Small intestine (tissue), 16 donors: ENCODE data around the gene LEUTX. TPM values are rescaled to one million over a fixed set of nuclear protein-coding genes. Genes with fewer than 3 reads are reported as not detected.

Experiments
- DNase-seq, 2 donors: peaks; one replicate each; pipeline versions ENCODE4 v3.0.0 to v3.0.0-alpha.2; 2013
- FAIRE-seq: peaks from 2 replicates; lab custom pipeline; 2012; peaks lifted over from hg19 to GRCh38; lab: Jason Lieb, UNC
- H3K27ac ChIP-seq, 3 donors: one replicate each; pipeline ENCODE4 v1.5.1; 2013; ENCODE audit warnings: low read length in 2 of 3, mild to moderate bottlenecking in 2 of 3, control low read depth in 1 of 3, inconsistent platforms in 1 of 3, low read depth in 1 of 3, moderate library complexity in 1 of 3
- H3K27me3 ChIP-seq, 3 donors: one replicate each; pipeline ENCODE4 v1.6.1; 2013; ENCODE audit warnings: low read length in 3 of 3, inconsistent platforms in 1 of 3; ENCODE audit not compliant: control insufficient read depth in 3 of 3, insufficient read depth in 3 of 3
- H3K36me3 ChIP-seq, 3 donors: one replicate each; pipeline ENCODE4 v1.6.1; 2013; ENCODE audit warnings: low read length in 3 of 3, inconsistent platforms in 1 of 3, low read depth in 1 of 3, mild to moderate bottlenecking in 1 of 3, moderate library complexity in 1 of 3; ENCODE audit not compliant: control insufficient read depth in 3 of 3, insufficient read depth in 2 of 3
- H3K4me1 ChIP-seq, 3 donors: one replicate each; pipeline ENCODE4 v1.6.1; 2013; ENCODE audit warnings: low read length in 2 of 3, inconsistent platforms in 1 of 3, low read depth in 1 of 3, mild to moderate bottlenecking in 1 of 3, moderate library complexity in 1 of 3; ENCODE audit not compliant: control insufficient read depth in 3 of 3, insufficient read depth in 2 of 3
- H3K4me3 ChIP-seq, 3 donors: one replicate each; pipeline ENCODE4 v1.5.1; 2013; ENCODE audit warnings: low read length in 3 of 3, control low read depth in 1 of 3, inconsistent platforms in 1 of 3, low read depth in 1 of 3, mild to moderate bottlenecking in 1 of 3, moderate library complexity in 1 of 3
- H3K9me3 ChIP-seq, 2 donors: one replicate each; pipeline ENCODE4 v1.6.1; 2013; ENCODE audit warnings: low read depth in 1 of 2, low read length in 1 of 2; ENCODE audit not compliant: control insufficient read depth in 2 of 2, insufficient read depth in 1 of 2
- WGBS, 3 donors: extraction: QIAGEN DNeasy Blood & Tissue Kit; methylation state at CpG; one replicate each; pipeline ENCODE4 v1.1.7; 2013; 5-methylcytosine and 5-hydroxymethylcytosine counted together
- long read RNA-seq, 10 donors: transcript quantifications; one replicate each; lab custom pipeline, GENCODE V29; 2026
- polyA plus RNA-seq, 4 donors: library from polyadenylated mRNA; stranded (reverse) in 3 of 4; unstranded in 1 of 4; fragments of 200-250 nt in 3 of 4; fragments of 120-200 nt in 1 of 4; gene quantifications; one replicate each; pipeline versions ENCODE4 v1.2.1 to v1.2.3, GENCODE V29; 2013
- donor health status: healthy with polysubstance abuse.
- donor health status: control.
- donor health status: control.
- donor health status: Bipolar disorder and iron deficiency.
- donor health status: healthy.

Gene LEUTX
- not detected for polyA plus RNA-seq
- long read RNA-seq, donor 1 = 0 reads
- long read RNA-seq, donor 2 = 0 reads
- long read RNA-seq, donor 3 = 0 reads
- long read RNA-seq, donor 4 = 0 reads
- long read RNA-seq, donor 5 = 0 reads
- long read RNA-seq, donor 6 = 0 reads
- long read RNA-seq, donor 7 = 0 reads
- long read RNA-seq, donor 8 = 0 reads
- long read RNA-seq, donor 9 = 0 reads
- long read RNA-seq, donor 10 = 0 reads

- Histone ChIP-seq H3K27ac (no peak within 1 kb of the TSS), H3K36me3 (no peaks in the 10 kb centered on the region), H3K9me3 (no peaks in the 10 kb centered on the region), H3K4me3 (no peak within 1 kb of the TSS), H3K27me3 (no peaks in the 10 kb centered on the region), H3K4me1 (no peaks in the 10 kb centered on the region)
- WGBS, 3 donors = 55 to 62% (median 60%) methylated on average over 4 of the region's 4 CpGs
- no peak for FAIRE-seq
- DNase-seq = no peak
Measured at GRCh38 chr19:39778763-39779162, at the start of gene LEUTX. TSS of gene LEUTX (plus strand) at chr19:39778854. CDS start at chr19:39778921, 67 bp downstream.

- no peak for DNase-seq
- Histone ChIP-seq H3K27ac (no peak overlapping the region), H3K9me3 (no peaks in the 10 kb centered on the region), H3K36me3 (no peaks in the 10 kb centered on the region), H3K4me1 (no peaks in the 10 kb centered on the region), H3K4me3 (no peak overlapping the region), H3K27me3 (no peaks in the 10 kb centered on the region)
- FAIRE-seq = no peak
- WGBS, 3 donors = 27 to 55% (median 51%) methylated on average over 4 of the region's 4 CpGs
Measured at GRCh38 chr19:39729594-39729993, 49.1 kb upstream of the LEUTX start.

GRCh38 chr19:39731685-39732084 is 47.0 kb upstream of the LEUTX start:
- H3K4me1 ChIP-seq = no peaks in the 10 kb centered on the region
- H3K27ac ChIP-seq = no peak overlapping the region
- FAIRE-seq (no peak), DNase-seq (no peak)
- no peaks in the 10 kb centered on the region for H3K9me3 ChIP-seq
- no peak overlapping the region for H3K4me3 ChIP-seq
- no peaks in the 10 kb centered on the region for H3K36me3 ChIP-seq
- 92 to 97% (median 93%) methylated on average over 1 of the region's 1 CpG for WGBS, 3 donors
- H3K27me3 ChIP-seq = no peaks in the 10 kb centered on the region

GRCh38 chr19:39733841-39734240 is 44.8 kb upstream of the LEUTX start:
- DNase-seq (no peak), FAIRE-seq (no peak)
- no peak overlapping the region for H3K27ac ChIP-seq
- H3K36me3 ChIP-seq = no peaks in the 10 kb centered on the region
- H3K4me3 ChIP-seq = no peak overlapping the region
- H3K27me3 ChIP-seq = peaks cover 0 to 2% (median 0%) of the 10 kb centered on the region in 3 donors
- no peaks in the 10 kb centered on the region for H3K9me3 ChIP-seq
- no peaks in the 10 kb centered on the region for H3K4me1 ChIP-seq
- WGBS, 3 donors = 83 to 89% (median 87%) methylated on average over 2 of the region's 2 CpGs

- FAIRE-seq = no peak
Measured at GRCh38 chr19:39735688-39736087, 43.0 kb upstream of the LEUTX start.

GRCh38 chr19:39736088-39736487 is 42.6 kb upstream of the LEUTX start:
- H3K27ac ChIP-seq = no peak overlapping the region
- 51 to 71% (median 60%) methylated on average over 5 of the region's 5 CpGs for WGBS, 3 donors
- peaks cover 0 to 2% (median 0%) of the 10 kb centered on the region in 3 donors for H3K27me3 ChIP-seq
- H3K4me1 ChIP-seq = no peaks in the 10 kb centered on the region
- H3K4me3 ChIP-seq = no peak overlapping the region
- no peaks in the 10 kb centered on the region for H3K36me3 ChIP-seq
- no peak for DNase-seq
- no peak for FAIRE-seq
- no peaks in the 10 kb centered on the region for H3K9me3 ChIP-seq

More at GRCh38 chr19:39735688-39736087, 43.0 kb upstream of the LEUTX start:
- H3K4me1 ChIP-seq = no peaks in the 10 kb centered on the region
- H3K4me3 ChIP-seq = no peak overlapping the region
- no peak overlapping the region for H3K27ac ChIP-seq
- H3K36me3 ChIP-seq = no peaks in the 10 kb centered on the region
- peaks cover 0 to 2% (median 0%) of the 10 kb centered on the region in 3 donors for H3K27me3 ChIP-seq
- H3K9me3 ChIP-seq = no peaks in the 10 kb centered on the region
- DNase-seq = no peak
- WGBS, 3 donors = 31 to 57% (median 43%) methylated on average over 3 of the region's 3 CpGs

GRCh38 chr19:39737351-39737750 is 41.3 kb upstream of the LEUTX start:
- Histone ChIP-seq H3K9me3 (no peaks in the 10 kb centered on the region), H3K4me1 (no peaks in the 10 kb centered on the region), H3K27ac (no peak overlapping the region), H3K36me3 (no peaks in the 10 kb centered on the region), H3K4me3 (no peak overlapping the region), H3K27me3 (peaks cover 0 to 2% (median 0%) of the 10 kb centered on the region in 3 donors)
- DNase-seq (no peak), FAIRE-seq (no peak)
- WGBS, 3 donors = 52 to 68% (median 67%) methylated on average over 3 of the region's 3 CpGs

GRCh38 chr19:39737891-39738290 is 40.8 kb upstream of the LEUTX start, which contains the start of gene CLC:
TSS of gene CLC (minus strand) at chr19:39738029. CDS start at chr19:39737952, 77 bp downstream.
- Histone ChIP-seq H3K9me3 (no peaks in the 10 kb centered on the region), H3K4me1 (no peaks in the 10 kb centered on the region), H3K4me3 (no peak within 1 kb of the TSS), H3K27ac (no peak within 1 kb of the TSS), H3K27me3 (peaks cover 0 to 2% (median 0%) of the 10 kb centered on the region in 3 donors), H3K36me3 (no peaks in the 10 kb centered on the region)
- FAIRE-seq = no peak
- 30 to 50% (median 36%) methylated on average over 3 of the region's 3 CpGs for WGBS, 3 donors
- no peak for DNase-seq

- no peak for DNase-seq
- H3K4me3 ChIP-seq = no peak overlapping the region
- H3K9me3 ChIP-seq = no peaks in the 10 kb centered on the region
- H3K27ac ChIP-seq = no peak overlapping the region
- H3K4me1 ChIP-seq = no peaks in the 10 kb centered on the region
- WGBS, 3 donors = 35 to 39% (median 38%) methylated on average over 3 of the region's 3 CpGs
- H3K36me3 ChIP-seq = no peaks in the 10 kb centered on the region
- H3K27me3 ChIP-seq = peaks cover 0 to 2% (median 0%) of the 10 kb centered on the region in 3 donors
- FAIRE-seq = no peak
Measured at GRCh38 chr19:39738814-39739213, 39.8 kb upstream of the LEUTX start.
